Endodermal cell (in vitro differentiated cells): Measurements from ENCODE around the gene RYK. TPM values are rescaled to one million over a fixed set of nuclear protein-coding genes. Genes with fewer than 3 reads are reported as not detected.
"Not testable (repeated sequence)": the region's sequence is repeated elsewhere in the genome, so short reads cannot be mapped to it uniquely, and the experiment has no call there.

Experiments used
- DNase-seq: peaks from one replicate; pipeline ENCODE4 v3.0.0-alpha.2; 2017
- H3K27ac ChIP-seq: 2 replicates; pipeline ENCODE4 v1.5.1; 2013; ENCODE audit warnings: mild to moderate bottlenecking, low read depth, low read length, moderate library complexity
- H3K27me3 ChIP-seq: 2 replicates; pipeline ENCODE4 v1.6.1; 2013; ENCODE audit warnings: mild to moderate bottlenecking, low read length, moderate library complexity; ENCODE audit not compliant: insufficient read depth, control insufficient read depth, poor library complexity, severe bottlenecking
- H3K36me3 ChIP-seq: 2 replicates; pipeline ENCODE4 v1.7.0; 2013; ENCODE audit warnings: mild to moderate bottlenecking, low read length, moderate library complexity; ENCODE audit not compliant: control insufficient read depth, insufficient read depth
- H3K4me1 ChIP-seq: one replicate; pipeline ENCODE4 v1.7.0; 2013; ENCODE audit warnings: low read length; ENCODE audit not compliant: control insufficient read depth, insufficient read depth
- H3K4me3 ChIP-seq: 2 replicates; pipeline ENCODE4 v1.5.1; 2013; ENCODE audit warnings: mild to moderate bottlenecking, low read length, moderate library complexity
- H3K9ac ChIP-seq: 2 replicates; pipeline ENCODE4 v1.6.1; 2013; ENCODE audit warnings: mild to moderate bottlenecking, low read length, moderate library complexity; ENCODE audit not compliant: poor library complexity, severe bottlenecking; ENCODE audit errors: extremely low read depth
- H3K9me3 ChIP-seq: 2 replicates; pipeline ENCODE4 v1.6.1; 2013; ENCODE audit warnings: mild to moderate bottlenecking, low read length, moderate library complexity; ENCODE audit not compliant: control insufficient read depth
- H3K27ac Mint-ChIP-seq: 2 replicates; pipeline ENCODE4 v1.8.0; 2020; ENCODE audit warnings: mixed read lengths
- H3K27me3 Mint-ChIP-seq: 2 replicates; pipeline ENCODE4 v1.8.0; 2021; ENCODE audit warnings: mild to moderate bottlenecking, mixed read lengths; ENCODE audit not compliant: insufficient read depth
- H3K36me3 Mint-ChIP-seq: 2 replicates; pipeline ENCODE4 v1.8.0; 2020; ENCODE audit warnings: low read depth, mixed read lengths
- H3K4me1 Mint-ChIP-seq: 2 replicates; pipeline ENCODE4 v1.8.0; 2020; ENCODE audit warnings: mixed read lengths
- H3K4me3 Mint-ChIP-seq: 2 replicates; pipeline ENCODE4 v1.8.0; 2020; ENCODE audit warnings: mild to moderate bottlenecking, moderate library complexity, mixed read lengths
- H3K9me3 Mint-ChIP-seq: 2 replicates; pipeline ENCODE4 v1.8.0; 2020; ENCODE audit warnings: mild to moderate bottlenecking, mixed read lengths
- CTCF ChIP-seq: fragments of 200-600 bp; sonication (generic); conservative IDR thresholded peaks from 2 replicates; pipeline ENCODE4 v1.5.0; 2021; ENCODE audit warnings: antibody characterized with exemption, mild to moderate bottlenecking
- WGBS, 2 experiments: methylation state at CpG; one replicate each; pipeline versions ENCODE4 v1.1.5 to v1.1.7; 2013; ENCODE audit warnings: missing lambda C conversion rate in 2 of 2, mixed read lengths in 1 of 2; ENCODE audit not compliant: insufficient coverage in 1 of 2, insufficient read length in 1 of 2; 5-methylcytosine and 5-hydroxymethylcytosine counted together
- total RNA-seq, 2 donors: library from RNA; stranded (reverse); fragmentation: NEBNext Ultra II Directional in 1 of 2; extraction: Animal tissue kit (Norgen Biotek cat#: 25700) in 1 of 2; gene quantifications; 2 replicates in 1 of 2; 3 replicates in 1 of 2; pipeline ENCODE4 v1.2.1, GENCODE V29; 2021

The RYK gene
- total RNA-seq, 2 donors from 2014 or later = 79.2 to 85.5 TPM

GRCh38 chr3:134279466-134279865, 28.8 kb upstream of the RYK start:
- no peaks in the 10 kb centered on the region for H3K4me1 Mint-ChIP-seq

DNA sequence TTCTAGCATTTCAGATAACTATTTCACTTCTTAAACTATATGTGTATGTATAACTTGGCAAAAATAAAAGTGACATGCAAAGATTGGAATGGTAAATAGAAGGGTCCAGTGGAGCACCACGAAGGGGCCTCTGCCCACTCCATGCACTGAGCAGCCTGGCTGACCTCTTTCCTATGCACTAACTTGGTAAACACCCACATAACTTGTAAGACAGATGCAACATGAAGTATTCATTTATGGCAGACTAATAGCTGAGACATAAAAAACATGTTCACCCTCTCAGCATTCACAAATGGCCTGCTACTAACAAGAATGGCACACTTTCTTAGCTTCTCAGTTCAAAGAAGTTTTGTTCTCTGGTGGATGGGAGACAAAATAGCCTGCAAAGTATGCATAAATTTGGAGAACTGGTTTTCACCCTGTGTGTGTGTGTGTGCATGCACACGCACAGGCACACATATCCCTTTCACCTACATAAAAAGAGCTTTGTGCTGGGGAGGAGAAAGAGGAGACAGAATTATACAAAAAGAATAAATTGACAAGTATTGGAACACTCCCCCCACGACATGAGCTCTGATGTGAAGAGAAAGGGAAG, 26.5 kb upstream of the RYK start:
- no peak overlapping the region for H3K4me3 Mint-ChIP-seq
- Histone ChIP-seq H3K27ac (no peak overlapping the region), H3K9me3 (no peaks in the 10 kb centered on the region), H3K27me3 (no peaks in the 10 kb centered on the region), H3K4me3 (no peak overlapping the region), H3K9ac (no peak overlapping the region), H3K36me3 (no peaks in the 10 kb centered on the region), H3K4me1 (no peaks in the 10 kb centered on the region)
- H3K27ac Mint-ChIP-seq = no peak overlapping the region
- H3K27me3 Mint-ChIP-seq = no peaks in the 10 kb centered on the region
- H3K36me3 Mint-ChIP-seq = no peaks in the 10 kb centered on the region
- no peaks in the 10 kb centered on the region for H3K9me3 Mint-ChIP-seq
- no peak for DNase-seq
- TF ChIP-seq CTCF = no peak
- WGBS, 2 experiments = 67 to 74% methylated on average over 1 to 2 of the region's 3 CpGs
- H3K4me1 Mint-ChIP-seq = no peaks in the 10 kb centered on the region

More at GRCh38 chr3:134279466-134279865, 28.8 kb upstream of the RYK start:
- no peaks in the 10 kb centered on the region for H3K4me1 ChIP-seq
- H3K4me3 Mint-ChIP-seq = no peak overlapping the region
- H3K27me3 ChIP-seq = no peaks in the 10 kb centered on the region
- 93% methylated on average over 2 of the region's 2 CpGs; no CpG with 5 or more reads in 1 of the 2 experiments for WGBS, 2 experiments
- no peaks in the 10 kb centered on the region for H3K27me3 Mint-ChIP-seq
- H3K9me3 Mint-ChIP-seq = no peaks in the 10 kb centered on the region
- H3K36me3 ChIP-seq = no peaks in the 10 kb centered on the region
- H3K4me3 ChIP-seq = no peak overlapping the region
- H3K9ac ChIP-seq = no peak overlapping the region
- H3K36me3 Mint-ChIP-seq = no peaks in the 10 kb centered on the region
- H3K27ac Mint-ChIP-seq = no peak overlapping the region
- H3K27ac ChIP-seq = no peak overlapping the region
- no peak for TF ChIP-seq CTCF
- H3K9me3 ChIP-seq = no peaks in the 10 kb centered on the region
- DNase-seq = no peak

DNA sequence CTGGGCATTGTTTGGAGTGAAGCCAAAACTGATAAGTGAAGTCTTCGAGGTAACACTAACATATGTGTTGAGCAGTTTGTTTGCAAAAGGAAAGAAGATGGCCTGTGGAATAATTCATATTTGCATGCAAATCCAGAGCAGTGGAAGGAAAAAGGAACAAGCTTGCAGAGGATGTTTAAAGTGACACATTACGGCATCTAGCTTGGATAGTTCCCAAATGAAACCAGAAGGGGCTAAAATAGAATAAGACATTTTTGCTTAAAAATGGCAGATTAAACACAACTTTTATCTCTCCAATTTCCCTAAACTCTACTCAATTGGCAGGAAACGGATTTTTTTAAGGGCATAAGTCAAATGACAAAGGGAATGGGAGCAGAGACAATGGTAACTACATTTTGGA, 25.4 kb upstream of the RYK start:
- Histone ChIP-seq H3K27ac (no peak overlapping the region), H3K36me3 (no peaks in the 10 kb centered on the region), H3K9ac (no peak overlapping the region), H3K27me3 (no peaks in the 10 kb centered on the region), H3K4me1 (no peaks in the 10 kb centered on the region), H3K9me3 (no peaks in the 10 kb centered on the region), H3K4me3 (no peak overlapping the region)
- no peaks in the 10 kb centered on the region for H3K9me3 Mint-ChIP-seq
- no peak overlapping the region for H3K4me3 Mint-ChIP-seq
- no peaks in the 10 kb centered on the region for H3K4me1 Mint-ChIP-seq
- no peaks in the 10 kb centered on the region for H3K36me3 Mint-ChIP-seq
- no peak for DNase-seq
- no peaks in the 10 kb centered on the region for H3K27me3 Mint-ChIP-seq
- H3K27ac Mint-ChIP-seq = no peak overlapping the region
- WGBS, 2 experiments = 75 to 85% methylated on average over 2 to 3 of the region's 3 CpGs
- TF ChIP-seq CTCF = no peak

- H3K27me3 Mint-ChIP-seq, H3K27ac Mint-ChIP-seq, H3K27me3 ChIP-seq, H3K4me1 Mint-ChIP-seq, H3K4me1 ChIP-seq, H3K4me3 Mint-ChIP-seq, H3K9me3 Mint-ChIP-seq, H3K27ac ChIP-seq, H3K36me3 Mint-ChIP-seq, DNase-seq, H3K9me3 ChIP-seq, H3K4me3 ChIP-seq, H3K36me3 ChIP-seq, H3K9ac ChIP-seq: not testable (repeated sequence)
Measured at GRCh38 chr3:134275110-134275509, 24.5 kb upstream of the RYK start.
